Esophagus squamous epithelium (tissue), 4 donors: ENCODE measurements around the gene NPM3.

Source experiments
- CTCF ChIP-seq, 6 experiments: fragments of 450-650 bp in 4 of 6; fragments of 200-600 bp in 2 of 6; sonication (generic) in 2 of 6; IDR thresholded peaks; one replicate each; pipeline ENCODE4 v1.5.1; 2016 to 2019; ENCODE audit warnings: antibody characterized with exemption in 6 of 6, mild to moderate bottlenecking in 4 of 6, moderate library complexity in 4 of 6
- POLR2A ChIP-seq, 4 donors: fragments of 450-650 bp; IDR thresholded peaks; one replicate each; pipeline ENCODE4 v1.6.1; 2017; ENCODE audit warnings: antibody characterized with exemption in 4 of 4, mild to moderate bottlenecking in 4 of 4, moderate library complexity in 3 of 4

- no peak for TF ChIP-seq POLR2A (IDR thresholded peaks at IDR 0.05)
- no peak for TF ChIP-seq CTCF (IDR thresholded peaks at IDR 0.05)
Observed at GRCh38 chr10:101797403-101798059, 14.3 kb upstream of the NPM3 start.
